GM23338 (cell line): ENCODE data around the gene EPHB2. TPM values are rescaled to one million over a fixed set of nuclear protein-coding genes. Genes with fewer than 3 reads are reported as not detected.

Experiments
- ATAC-seq: fragments of 200-7000 bp; cut with Tn5 transposase; 3 replicates; pipeline ENCODE4 v1.9.1; 2020
- DNase-seq: peaks from one replicate; pipeline ENCODE4 v3.0.0-alpha.2; 2015; ENCODE audit warnings: low spot score
- H2AFZ ChIP-seq: fragments of 200-600 bp; sonication (generic); 2 replicates; pipeline ENCODE4 v1.8.0; 2016; ENCODE audit warnings: antibody characterized with exemption, mild to moderate bottlenecking, moderate library complexity
- H3F3A ChIP-seq: fragments of 200-600 bp; sonication (generic); replicated peaks from 2 replicates; pipeline ENCODE4 v1.8.0; 2017; ENCODE audit warnings: antibody characterized with exemption, mixed run types, low read depth
- H3K27ac ChIP-seq: fragments of 200-600 bp; sonication (generic); 2 replicates; pipeline ENCODE4 v1.6.1; 2016; ENCODE audit warnings: low read depth
- H3K27me3 ChIP-seq: fragments of 200-600 bp; sonication (generic); 2 replicates; pipeline ENCODE4 v1.8.0; 2016; ENCODE audit warnings: mild to moderate bottlenecking, mixed run types, moderate library complexity; ENCODE audit not compliant: insufficient read depth
- H3K36me3 ChIP-seq: fragments of 200-600 bp; sonication (generic); 2 replicates; pipeline ENCODE4 v1.8.0; 2016; ENCODE audit warnings: mild to moderate bottlenecking; ENCODE audit not compliant: insufficient read depth
- H3K4me1 ChIP-seq: fragments of 200-600 bp; sonication (generic); 2 replicates; pipeline ENCODE4 v1.8.0; 2016; ENCODE audit warnings: mild to moderate bottlenecking, moderate library complexity; ENCODE audit not compliant: insufficient read depth
- H3K4me2 ChIP-seq: fragments of 200-600 bp; sonication (generic); 2 replicates; pipeline ENCODE4 v1.7.1; 2017; ENCODE audit warnings: mixed run types
- H3K4me3 ChIP-seq: fragments of 200-600 bp; sonication (generic); 2 replicates; pipeline ENCODE4 v1.6.1; 2016; ENCODE audit warnings: mixed run types
- H3K79me2 ChIP-seq: fragments of 200-600 bp; sonication (generic); replicated peaks from 2 replicates; pipeline ENCODE4 v1.8.0; 2017; ENCODE audit warnings: mild to moderate bottlenecking; ENCODE audit not compliant: insufficient read depth
- H3K9me2 ChIP-seq: fragments of 200-600 bp; sonication (generic); 2 replicates; pipeline ENCODE4 v1.8.0; 2017; ENCODE audit not compliant: insufficient read depth
- H4K20me1 ChIP-seq: fragments of 200-600 bp; sonication (generic); replicated peaks from 2 replicates; pipeline ENCODE4 v1.8.0; 2017; ENCODE audit warnings: mild to moderate bottlenecking; ENCODE audit not compliant: insufficient read depth
- H3K27ac Mint-ChIP-seq: 2 replicates; pipeline ENCODE4 v1.8.0; 2020; ENCODE audit warnings: inconsistent platforms, mild to moderate bottlenecking, moderate library complexity, mixed read lengths
- H3K27me3 Mint-ChIP-seq: 3 replicates; pipeline ENCODE4 v1.8.0; 2022; ENCODE audit warnings: low read depth, mild to moderate bottlenecking, moderate library complexity, mixed read lengths, inconsistent platforms; ENCODE audit not compliant: insufficient read depth, poor library complexity
- H3K36me3 Mint-ChIP-seq: 3 replicates; pipeline ENCODE4 v1.8.0; 2021; ENCODE audit warnings: low read depth, mild to moderate bottlenecking, inconsistent platforms, moderate library complexity, mixed read lengths
- H3K4me1 Mint-ChIP-seq: 3 replicates; pipeline ENCODE4 v1.8.0; 2020; ENCODE audit warnings: mild to moderate bottlenecking, inconsistent platforms, mixed read lengths
- H3K4me3 Mint-ChIP-seq: 3 replicates; pipeline ENCODE4 v1.8.0; 2021; ENCODE audit warnings: moderate library complexity, mild to moderate bottlenecking, inconsistent platforms, mixed read lengths
- H3K9me3 Mint-ChIP-seq: 3 replicates; pipeline ENCODE4 v1.8.0; 2020; ENCODE audit warnings: moderate library complexity, mild to moderate bottlenecking, inconsistent platforms, mixed read lengths
- CREB1 ChIP-seq: fragments of 250-450 bp; sonication (Bioruptor Pico); IDR thresholded peaks from 2 replicates; pipeline ENCODE4 v1.5.0; 2020; ENCODE audit warnings: low read depth, mild to moderate bottlenecking, moderate library complexity
- EZH2 ChIP-seq: fragments of 200-600 bp; sonication (generic); IDR thresholded peaks from one replicate; pipeline ENCODE4 v1.8.0; 2017; ENCODE audit warnings: antibody characterized with exemption, mild to moderate bottlenecking, low read depth; ENCODE audit not compliant: unreplicated experiment
- EZH2phosphoT487 ChIP-seq: fragments of 200-600 bp; sonication (generic); IDR thresholded peaks from one replicate; pipeline ENCODE4 v1.8.1; 2018; ENCODE audit warnings: antibody characterized with exemption; ENCODE audit not compliant: unreplicated experiment
- JUNB ChIP-seq: IDR thresholded peaks from one replicate; pipeline ENCODE4 v1.6.1; 2016; ENCODE audit warnings: antibody characterized with exemption; ENCODE audit not compliant: unreplicated experiment
- NANOG ChIP-seq: IDR thresholded peaks from 2 replicates; pipeline ENCODE4 v1.6.1; 2016; ENCODE audit warnings: antibody characterized with exemption, borderline replicate concordance
- POLR2AphosphoS5 ChIP-seq: IDR thresholded peaks from 2 replicates; pipeline ENCODE4 v1.6.1; 2016; ENCODE audit warnings: antibody characterized with exemption, low read depth
- STAT1 ChIP-seq: IDR thresholded peaks from one replicate; pipeline ENCODE4 v1.6.1; 2016; ENCODE audit warnings: antibody characterized with exemption; ENCODE audit not compliant: unreplicated experiment
- ZNF331 ChIP-seq: fragments of 250-450 bp; sonication (Bioruptor Pico); IDR thresholded peaks from 2 replicates; pipeline ENCODE4 v1.5.0; 2020; ENCODE audit warnings: low read depth, mild to moderate bottlenecking, moderate library complexity
- polyA plus RNA-seq: library from polyadenylated mRNA; unstranded; fragments of >200 nt; fragmentation: Nextera tagmentation; extraction: Ambion mirVana; gene quantifications from 2 replicates; pipeline ENCODE4 v1.2.1, GENCODE V29; 2016
- total RNA-seq: library from RNA; depleted of rRNA; stranded (reverse); fragments of >200 nt; shearing (Covaris generic); gene quantifications from 2 replicates; pipeline ENCODE4 v1.2.3, GENCODE V29; 2014
- TF ChIP-seq, protein P1 (sequence below), 2 experiments: fragments of 200-600 bp in 1 of 2; sonication (generic) in 1 of 2; conservative IDR thresholded peaks; 2 replicates each; pipeline versions ENCODE4 v1.5.1 to v1.6.1; 2016 to 2017; ENCODE audit warnings: antibody characterized with exemption in 2 of 2, low read depth in 2 of 2, mild to moderate bottlenecking in 2 of 2, moderate library complexity in 1 of 2
- TF ChIP-seq, protein P2 (sequence below): IDR thresholded peaks from one replicate; pipeline ENCODE4 v1.6.1; 2018; ENCODE audit warnings: antibody characterized with exemption; ENCODE audit not compliant: unreplicated experiment
- TF ChIP-seq, protein P3 (sequence below): IDR thresholded peaks from 2 replicates; pipeline ENCODE4 v1.6.1; 2016; ENCODE audit warnings: antibody characterized with exemption

The EPHB2 gene
- total and polyA plus RNA-seq, 2 experiments from 2014 or later: 4.1 to 20.1 TPM

DNA sequence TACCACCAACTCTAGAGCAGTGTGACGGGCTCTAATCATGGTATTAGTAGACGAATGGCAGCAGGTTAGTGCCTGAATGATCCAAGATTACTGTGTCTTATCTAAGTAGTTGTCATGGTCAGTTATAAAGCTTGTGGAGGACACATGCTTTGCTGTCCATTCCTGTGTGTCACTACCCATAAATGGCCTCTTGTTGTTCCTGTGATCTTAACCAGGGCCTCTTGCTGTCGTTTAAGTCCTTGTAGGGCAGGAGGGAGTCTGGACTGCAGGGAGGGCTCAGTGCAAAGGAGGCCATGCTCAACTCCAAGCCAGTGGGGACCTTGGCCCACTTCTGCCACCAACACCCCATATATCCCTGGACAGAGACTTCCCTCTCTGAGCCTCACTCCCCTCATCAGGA, 130.5 kb downstream of the EPHB2 start:
- no peaks in the 10 kb centered on the region for H3K79me2 ChIP-seq
- no peak overlapping the region for H3K4me3 Mint-ChIP-seq
- ATAC-seq: no peak
- H3K27me3 ChIP-seq: no peaks in the 10 kb centered on the region
- no peaks in the 10 kb centered on the region for H3K9me2 ChIP-seq
- no peak overlapping the region for H3K27ac ChIP-seq
- no peaks in the 10 kb centered on the region for H3K36me3 ChIP-seq
- no peaks in the 10 kb centered on the region for H3F3A ChIP-seq
- TF ChIP-seq STAT1 (no peak), NANOG (no peak), ZNF331 (CRISPR knock-in tag) (no peak), EZH2 (no peak), POLR2AphosphoS5 (no peak)
- TF ChIP-seq, protein P1, sequence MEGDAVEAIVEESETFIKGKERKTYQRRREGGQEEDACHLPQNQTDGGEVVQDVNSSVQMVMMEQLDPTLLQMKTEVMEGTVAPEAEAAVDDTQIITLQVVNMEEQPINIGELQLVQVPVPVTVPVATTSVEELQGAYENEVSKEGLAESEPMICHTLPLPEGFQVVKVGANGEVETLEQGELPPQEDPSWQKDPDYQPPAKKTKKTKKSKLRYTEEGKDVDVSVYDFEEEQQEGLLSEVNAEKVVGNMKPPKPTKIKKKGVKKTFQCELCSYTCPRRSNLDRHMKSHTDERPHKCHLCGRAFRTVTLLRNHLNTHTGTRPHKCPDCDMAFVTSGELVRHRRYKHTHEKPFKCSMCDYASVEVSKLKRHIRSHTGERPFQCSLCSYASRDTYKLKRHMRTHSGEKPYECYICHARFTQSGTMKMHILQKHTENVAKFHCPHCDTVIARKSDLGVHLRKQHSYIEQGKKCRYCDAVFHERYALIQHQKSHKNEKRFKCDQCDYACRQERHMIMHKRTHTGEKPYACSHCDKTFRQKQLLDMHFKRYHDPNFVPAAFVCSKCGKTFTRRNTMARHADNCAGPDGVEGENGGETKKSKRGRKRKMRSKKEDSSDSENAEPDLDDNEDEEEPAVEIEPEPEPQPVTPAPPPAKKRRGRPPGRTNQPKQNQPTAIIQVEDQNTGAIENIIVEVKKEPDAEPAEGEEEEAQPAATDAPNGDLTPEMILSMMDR (conservative IDR thresholded peaks at IDR 0.05; ENCODE audit: low read depth in 2 of 2): no peak
- TF ChIP-seq, protein P2, sequence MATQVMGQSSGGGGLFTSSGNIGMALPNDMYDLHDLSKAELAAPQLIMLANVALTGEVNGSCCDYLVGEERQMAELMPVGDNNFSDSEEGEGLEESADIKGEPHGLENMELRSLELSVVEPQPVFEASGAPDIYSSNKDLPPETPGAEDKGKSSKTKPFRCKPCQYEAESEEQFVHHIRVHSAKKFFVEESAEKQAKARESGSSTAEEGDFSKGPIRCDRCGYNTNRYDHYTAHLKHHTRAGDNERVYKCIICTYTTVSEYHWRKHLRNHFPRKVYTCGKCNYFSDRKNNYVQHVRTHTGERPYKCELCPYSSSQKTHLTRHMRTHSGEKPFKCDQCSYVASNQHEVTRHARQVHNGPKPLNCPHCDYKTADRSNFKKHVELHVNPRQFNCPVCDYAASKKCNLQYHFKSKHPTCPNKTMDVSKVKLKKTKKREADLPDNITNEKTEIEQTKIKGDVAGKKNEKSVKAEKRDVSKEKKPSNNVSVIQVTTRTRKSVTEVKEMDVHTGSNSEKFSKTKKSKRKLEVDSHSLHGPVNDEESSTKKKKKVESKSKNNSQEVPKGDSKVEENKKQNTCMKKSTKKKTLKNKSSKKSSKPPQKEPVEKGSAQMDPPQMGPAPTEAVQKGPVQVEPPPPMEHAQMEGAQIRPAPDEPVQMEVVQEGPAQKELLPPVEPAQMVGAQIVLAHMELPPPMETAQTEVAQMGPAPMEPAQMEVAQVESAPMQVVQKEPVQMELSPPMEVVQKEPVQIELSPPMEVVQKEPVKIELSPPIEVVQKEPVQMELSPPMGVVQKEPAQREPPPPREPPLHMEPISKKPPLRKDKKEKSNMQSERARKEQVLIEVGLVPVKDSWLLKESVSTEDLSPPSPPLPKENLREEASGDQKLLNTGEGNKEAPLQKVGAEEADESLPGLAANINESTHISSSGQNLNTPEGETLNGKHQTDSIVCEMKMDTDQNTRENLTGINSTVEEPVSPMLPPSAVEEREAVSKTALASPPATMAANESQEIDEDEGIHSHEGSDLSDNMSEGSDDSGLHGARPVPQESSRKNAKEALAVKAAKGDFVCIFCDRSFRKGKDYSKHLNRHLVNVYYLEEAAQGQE: no peak
- peaks cover 13% of the 10 kb centered on the region for H3K4me1 Mint-ChIP-seq
- no peaks in the 10 kb centered on the region for H3K9me3 Mint-ChIP-seq
- no peaks in the 10 kb centered on the region; the same call in 1 of the 2 replicates for H4K20me1 ChIP-seq
- H3K4me3 ChIP-seq: no peak overlapping the region
- no peak overlapping the region for H3K27ac Mint-ChIP-seq
- H3K4me2 ChIP-seq: no peak overlapping the region
- H3K27me3 Mint-ChIP-seq: peaks cover 5% of the 10 kb centered on the region
- no peak for DNase-seq
- H3K4me1 ChIP-seq: no peaks in the 10 kb centered on the region
- no peaks in the 10 kb centered on the region for H3K36me3 Mint-ChIP-seq
- no peak overlapping the region for H2AFZ ChIP-seq

DNA sequence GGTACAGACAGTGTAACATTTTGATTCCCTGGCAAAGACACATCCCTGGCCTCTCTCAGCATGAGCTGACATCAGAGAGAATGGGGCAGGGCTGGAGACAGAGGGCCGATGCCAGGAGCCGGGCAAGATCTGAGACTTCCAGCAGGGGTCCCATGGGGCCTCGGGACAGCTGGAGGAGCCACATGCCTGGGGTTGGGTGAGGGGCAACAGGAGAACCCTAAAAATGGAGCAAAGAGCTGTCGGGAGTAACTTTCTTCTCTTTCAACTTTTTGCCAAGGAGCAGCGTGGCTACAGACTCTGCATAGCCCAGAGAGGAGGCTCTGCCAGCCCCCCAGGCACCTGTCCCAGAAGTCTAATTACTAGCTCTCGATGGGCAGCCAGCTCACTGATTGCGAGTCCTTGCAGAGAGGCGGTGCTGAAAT, 131.2 kb downstream of the EPHB2 start:
- H3K27me3 Mint-ChIP-seq: peaks cover 5% of the 10 kb centered on the region
- Histone ChIP-seq H4K20me1 (no peaks in the 10 kb centered on the region; the same call in 1 of the 2 replicates), H3K4me2 (no peak overlapping the region), H3K4me1 (no peaks in the 10 kb centered on the region), H3K36me3 (no peaks in the 10 kb centered on the region), H3F3A (no peaks in the 10 kb centered on the region), H3K9me2 (no peaks in the 10 kb centered on the region), H3K27ac (no peak overlapping the region), H2AFZ (no peak overlapping the region), H3K4me3 (no peak overlapping the region), H3K27me3 (no peaks in the 10 kb centered on the region), H3K79me2 (no peaks in the 10 kb centered on the region)
- no peak overlapping the region for H3K4me3 Mint-ChIP-seq
- H3K9me3 Mint-ChIP-seq: no peaks in the 10 kb centered on the region
- no peak overlapping the region for H3K27ac Mint-ChIP-seq
- H3K4me1 Mint-ChIP-seq: peaks cover 9% of the 10 kb centered on the region
- TF ChIP-seq, protein P3, sequence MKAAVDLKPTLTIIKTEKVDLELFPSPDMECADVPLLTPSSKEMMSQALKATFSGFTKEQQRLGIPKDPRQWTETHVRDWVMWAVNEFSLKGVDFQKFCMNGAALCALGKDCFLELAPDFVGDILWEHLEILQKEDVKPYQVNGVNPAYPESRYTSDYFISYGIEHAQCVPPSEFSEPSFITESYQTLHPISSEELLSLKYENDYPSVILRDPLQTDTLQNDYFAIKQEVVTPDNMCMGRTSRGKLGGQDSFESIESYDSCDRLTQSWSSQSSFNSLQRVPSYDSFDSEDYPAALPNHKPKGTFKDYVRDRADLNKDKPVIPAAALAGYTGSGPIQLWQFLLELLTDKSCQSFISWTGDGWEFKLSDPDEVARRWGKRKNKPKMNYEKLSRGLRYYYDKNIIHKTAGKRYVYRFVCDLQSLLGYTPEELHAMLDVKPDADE: no peak
- TF ChIP-seq JUNB (no peak), EZH2phosphoT487 (no peak), CREB1 (no peak), EZH2 (no peak)
- TF ChIP-seq, protein P2: no peak
- no peaks in the 10 kb centered on the region for H3K36me3 Mint-ChIP-seq
- ATAC-seq: no peak
- no peak for DNase-seq
